Measurements from ENCODE around the gene SIK2.

GRCh38 chr11:111561791-111562325, 40.4 kb upstream of the SIK2 start:
- TF ChIP-seq FOXM1 (IDR thresholded peaks at IDR 0.05; ENCODE audit: borderline replicate concordance, low read depth), result no peak
- TF ChIP-seq USF1 (IDR thresholded peaks at IDR 0.05), result no peak
- no peak for TF ChIP-seq REST (IDR thresholded peaks at IDR 0.05; ENCODE audit: low read depth)
- TF ChIP-seq EP300 (IDR thresholded peaks at IDR 0.05; ENCODE audit: borderline replicate concordance), result no peak
- TF ChIP-seq TCF12 (IDR thresholded peaks at IDR 0.05; ENCODE audit: low read depth), result no peak
- no peak for TF ChIP-seq ZBTB7A (IDR thresholded peaks at IDR 0.05; ENCODE audit: low read depth)
- TF ChIP-seq EGR1 (IDR thresholded peaks at IDR 0.05), result no peak
- TF ChIP-seq YY1 (IDR thresholded peaks at IDR 0.05; ENCODE audit: low read depth), result no peak
- no peak for TF ChIP-seq NFIC (IDR thresholded peaks at IDR 0.05)
- no peak for TF ChIP-seq MAX (IDR thresholded peaks at IDR 0.05)
- no peak for TF ChIP-seq RAD21 (IDR thresholded peaks at IDR 0.05; ENCODE audit: low read depth)
- TF ChIP-seq TAF1 (IDR thresholded peaks at IDR 0.05; ENCODE audit: low read depth), result no peak
- TF ChIP-seq CREB1 (IDR thresholded peaks at IDR 0.05; ENCODE audit: low read depth), result no peak
- TF ChIP-seq CEBPB (IDR thresholded peaks at IDR 0.05), result no peak

All from Ishikawa (cell line).